HAP-1 (cell line): Measurements from ENCODE around the gene CINP.
"Not testable (repeated sequence)": the region's sequence is repeated elsewhere in the genome, so short reads cannot be mapped to it uniquely, and the experiment has no call there.

Source experiments
- DNase-seq, 2 experiments: peaks; one replicate each; pipeline ENCODE4 v3.0.0-alpha.2; 2016 to 2020; ENCODE audit warnings: low spot score in 2 of 2
- H3K27me3 ChIP-seq: fragments of 250-450 bp; sonication (Bioruptor Pico); 2 replicates; pipeline ENCODE4 v1.5.1; 2020; ENCODE audit warnings: low read depth, mild to moderate bottlenecking, moderate library complexity
- H3K36me3 ChIP-seq: fragments of 250-450 bp; sonication (Bioruptor Pico); replicated peaks from 2 replicates; pipeline ENCODE4 v1.5.1; 2020; ENCODE audit warnings: mild to moderate bottlenecking
- H3K4me1 ChIP-seq: fragments of 250-450 bp; sonication (Bioruptor Pico); 2 replicates; pipeline ENCODE4 v1.5.1; 2020; ENCODE audit warnings: mild to moderate bottlenecking
- H3K4me3 ChIP-seq: fragments of 250-450 bp; sonication (Bioruptor Pico); 2 replicates; pipeline ENCODE4 v1.5.1; 2020; ENCODE audit warnings: mild to moderate bottlenecking, moderate library complexity
- H3K9me3 ChIP-seq: fragments of 250-450 bp; sonication (Bioruptor Pico); 2 replicates; pipeline ENCODE4 v1.5.1; 2020; ENCODE audit warnings: mild to moderate bottlenecking, moderate library complexity
- in situ Hi-C: fragments of 300-500 bp; cut with MboI; formaldehyde crosslinking; loops from 3 replicates; pipeline ENCODE4 v1.14.3; 2020; ENCODE audit warnings: low sequenced_read_pairs, inconsistent platforms, mixed read lengths

The CINP gene

DNA sequence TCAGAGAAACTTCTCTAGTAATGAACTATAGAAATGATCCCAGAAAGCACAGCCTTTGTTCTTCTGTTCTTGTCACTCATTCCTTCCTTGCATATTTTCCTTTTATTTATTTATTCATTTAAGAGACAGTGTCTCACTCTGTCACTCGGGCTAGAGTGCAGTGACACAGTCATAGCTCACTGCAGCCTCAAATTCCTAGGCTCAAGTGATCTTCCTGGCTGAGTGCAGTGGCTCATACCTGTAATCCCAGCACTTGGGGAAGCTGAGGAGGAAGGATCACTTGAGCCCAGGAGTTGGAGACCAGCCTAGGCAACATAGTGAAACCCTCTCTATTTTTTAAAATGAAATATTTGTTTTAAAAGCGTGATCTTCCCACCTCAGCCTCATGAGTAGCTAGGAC lies 11.6 kb upstream of the CINP start:
- DNase-seq: no peak
- Histone ChIP-seq H3K36me3 (peaks cover 3% of the 10 kb centered on the region; the same call in 1 of the 2 replicates), H3K9me3 (no peaks in the 10 kb centered on the region), H3K4me3 (no peak overlapping the region), H3K4me1 (no peaks in the 10 kb centered on the region; the same call in 1 of the 2 replicates), H3K27me3 (no peaks in the 10 kb centered on the region)
- in situ Hi-C loops: no loop called here

DNA sequence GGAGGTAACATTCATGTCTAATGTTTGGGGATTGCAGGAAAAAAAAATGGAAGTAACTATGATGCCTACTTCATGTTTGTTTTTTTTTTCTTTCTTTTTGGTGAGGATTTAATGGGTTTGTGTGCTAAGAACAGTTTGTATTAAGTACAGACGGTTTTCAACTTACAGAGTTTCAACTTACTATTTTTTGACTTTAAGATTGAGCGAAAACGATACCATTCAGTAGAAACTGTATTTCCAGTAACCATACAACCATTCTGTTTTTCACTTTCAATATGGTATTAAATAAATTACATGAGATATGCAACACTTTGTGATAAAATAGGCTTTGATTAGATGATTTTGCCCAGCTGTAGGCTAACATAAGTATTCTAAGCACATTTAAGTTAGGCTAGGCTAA lies 10.4 kb upstream of the CINP start:
- in situ Hi-C loops: no loop called here
- Histone ChIP-seq H3K27me3 (no peaks in the 10 kb centered on the region), H3K4me1 (no peaks in the 10 kb centered on the region; the same call in 1 of the 2 replicates), H3K36me3 (peaks cover 3% of the 10 kb centered on the region; the same call in 1 of the 2 replicates), H3K9me3 (no peaks in the 10 kb centered on the region), H3K4me3 (no peak overlapping the region)
- no peak for DNase-seq

DNA sequence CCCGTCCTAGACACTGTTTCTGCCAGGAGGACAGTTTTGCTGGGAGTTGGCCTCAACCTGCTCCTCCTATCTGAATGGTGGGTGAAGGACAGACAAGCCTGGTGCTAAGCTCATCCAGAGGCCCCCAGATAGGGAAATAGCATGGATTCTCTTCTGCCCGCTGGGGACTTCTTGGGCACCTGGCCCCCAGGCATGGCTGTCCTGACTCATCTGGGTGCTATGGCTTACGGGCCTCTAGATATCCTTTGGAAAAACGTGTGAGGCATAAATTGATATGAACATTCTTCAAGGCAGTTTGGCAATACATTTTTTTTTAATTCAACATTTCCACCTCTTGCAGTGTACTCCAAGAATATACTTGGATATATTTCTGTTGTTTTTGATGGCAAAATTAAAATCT lies 8.7 kb upstream of the CINP start:
- in situ Hi-C loops: no loop called here

DNA sequence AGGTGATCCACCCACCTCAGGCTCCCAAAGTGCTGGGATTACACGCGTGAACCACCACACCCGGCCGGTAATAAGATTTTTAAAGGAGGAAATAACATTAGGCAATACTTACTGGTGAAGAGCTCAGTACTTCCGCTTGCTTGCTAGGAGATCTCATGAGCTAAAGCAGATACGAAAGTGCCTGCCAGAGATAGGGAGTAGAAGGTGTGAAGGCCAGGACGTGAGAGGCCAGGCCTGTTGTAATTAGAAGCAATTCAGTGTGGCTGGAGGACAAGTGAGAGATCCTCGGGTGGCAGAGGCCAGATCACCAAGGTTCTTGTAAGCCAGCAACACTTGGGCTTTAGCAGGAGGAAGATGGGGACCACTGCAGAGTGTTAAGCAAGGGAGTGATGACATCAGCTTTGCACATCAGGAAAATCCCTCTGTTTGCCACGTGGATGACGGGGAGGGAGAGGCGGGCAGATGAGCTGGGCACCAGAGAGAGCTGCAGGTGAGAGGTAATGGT lies 7.7 kb upstream of the CINP start:
- DNase-seq: no peak
- H3K9me3 ChIP-seq: no peaks in the 10 kb centered on the region
- H3K4me3 ChIP-seq: no peak overlapping the region
- in situ Hi-C loops: no loop called here
- no peaks in the 10 kb centered on the region for H3K27me3 ChIP-seq
- no peaks in the 10 kb centered on the region; the same call in 1 of the 2 replicates for H3K4me1 ChIP-seq
- H3K36me3 ChIP-seq: no peaks in the 10 kb centered on the region

More for the DNA sequence above, 8.7 kb upstream of the CINP start:
- Histone ChIP-seq H3K36me3 (no peaks in the 10 kb centered on the region), H3K4me1 (no peaks in the 10 kb centered on the region; the same call in 1 of the 2 replicates), H3K27me3 (no peaks in the 10 kb centered on the region), H3K4me3 (no peak overlapping the region), H3K9me3 (no peaks in the 10 kb centered on the region)
- no peak for DNase-seq

DNA sequence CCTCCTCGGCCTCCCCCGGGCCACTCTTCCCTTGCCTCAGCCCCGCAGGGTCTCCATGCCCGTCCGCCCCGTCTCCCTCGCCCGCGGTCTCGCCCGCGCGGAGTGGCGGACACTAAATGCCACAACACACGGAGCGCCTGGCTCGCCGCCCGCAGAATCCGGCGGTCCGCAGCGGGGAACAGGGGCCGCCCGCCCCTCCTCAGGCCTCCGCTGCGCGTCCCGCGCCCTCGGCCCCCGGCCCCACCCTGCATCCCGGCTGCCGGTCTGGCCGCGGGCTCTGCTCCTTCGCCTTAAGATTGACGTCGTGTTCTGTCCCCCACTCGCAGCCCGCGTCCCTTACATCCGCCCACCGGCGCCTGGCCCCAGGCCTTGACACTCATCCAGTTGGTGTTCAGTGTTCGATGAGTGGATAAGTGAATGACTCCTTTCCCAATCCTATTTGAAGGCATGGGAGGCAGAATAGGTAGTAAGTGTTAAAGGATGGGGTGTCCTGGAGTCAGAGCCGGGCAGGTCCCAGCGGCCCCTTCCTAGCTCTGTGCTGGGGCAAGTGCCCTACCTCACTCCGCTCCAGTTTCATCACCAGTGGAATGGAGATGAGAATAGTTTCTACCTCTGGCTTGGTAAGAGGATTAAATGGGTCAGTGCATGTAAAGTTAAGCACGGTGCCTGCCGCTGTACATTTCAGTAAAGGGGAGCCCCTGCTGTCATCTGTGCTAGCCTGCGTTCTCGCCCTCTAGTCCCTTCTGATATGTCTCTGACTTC lies 673 bp upstream of the CINP start:
- Histone ChIP-seq H3K27me3 (no peaks in the 10 kb centered on the region), H3K36me3 (no peaks in the 10 kb centered on the region; the same call in 1 of the 2 replicates), H3K4me1 (peaks cover 14% of the 10 kb centered on the region), H3K4me3 (peak overlapping the region; percentile 88), H3K9me3 (no peaks in the 10 kb centered on the region)
- DNase-seq: peak; percentile 11 to 28
- in situ Hi-C loops: no loop called here

DNA sequence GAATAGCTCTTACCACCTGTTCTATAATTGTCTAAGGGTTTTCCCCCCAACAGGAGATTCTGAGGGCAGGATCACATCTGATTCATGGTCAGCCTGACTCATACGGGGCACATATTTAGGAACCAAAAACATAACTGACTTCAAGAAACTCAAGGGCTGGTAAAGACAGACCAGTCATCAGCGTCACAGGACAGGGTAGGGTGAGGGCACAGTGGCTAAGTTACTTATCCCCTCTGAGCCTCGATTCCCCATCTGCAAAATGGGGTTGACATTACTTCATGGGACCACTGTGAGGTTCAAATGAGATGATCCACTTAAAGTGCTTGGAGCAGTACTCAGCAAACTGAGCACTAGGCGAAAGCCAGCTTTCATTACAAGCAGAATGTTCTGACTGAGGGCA lies 606 bp downstream of the CINP start:
- peaks cover 14% of the 10 kb centered on the region for H3K4me1 ChIP-seq
- H3K36me3 ChIP-seq: peaks cover 10% of the 10 kb centered on the region
- H3K4me3 ChIP-seq: peak overlapping the region; percentile 88
- H3K9me3 ChIP-seq: no peaks in the 10 kb centered on the region
- in situ Hi-C loops: no loop called here
- H3K27me3 ChIP-seq: no peaks in the 10 kb centered on the region
- no peak for DNase-seq

DNA sequence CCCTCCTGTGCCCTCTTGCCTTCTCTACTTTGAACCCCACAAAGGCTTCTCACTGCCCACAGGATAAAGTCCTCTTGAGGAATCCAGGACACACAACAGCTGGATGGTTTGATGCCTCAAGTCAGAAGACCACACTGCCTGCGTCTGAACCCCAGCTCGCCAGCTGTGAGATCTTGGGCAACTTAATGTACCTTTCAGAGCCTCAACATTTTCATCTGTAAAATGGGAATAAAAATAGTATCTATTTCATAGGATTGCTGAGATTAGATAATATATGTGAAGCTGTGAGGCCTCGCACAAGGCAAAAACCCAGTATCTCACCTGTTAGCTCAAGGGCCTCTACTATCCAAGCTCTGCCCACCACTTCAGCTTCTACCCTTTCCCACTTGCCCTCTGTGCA lies 2.3 kb downstream of the CINP start:
- H3K4me1 ChIP-seq: peaks cover 14% of the 10 kb centered on the region
- H3K9me3 ChIP-seq: no peaks in the 10 kb centered on the region
- no peaks in the 10 kb centered on the region for H3K27me3 ChIP-seq
- no peak for DNase-seq
- in situ Hi-C loops: no loop called here
- H3K36me3 ChIP-seq: peaks cover 14% of the 10 kb centered on the region
- H3K4me3 ChIP-seq: no peak overlapping the region

DNA sequence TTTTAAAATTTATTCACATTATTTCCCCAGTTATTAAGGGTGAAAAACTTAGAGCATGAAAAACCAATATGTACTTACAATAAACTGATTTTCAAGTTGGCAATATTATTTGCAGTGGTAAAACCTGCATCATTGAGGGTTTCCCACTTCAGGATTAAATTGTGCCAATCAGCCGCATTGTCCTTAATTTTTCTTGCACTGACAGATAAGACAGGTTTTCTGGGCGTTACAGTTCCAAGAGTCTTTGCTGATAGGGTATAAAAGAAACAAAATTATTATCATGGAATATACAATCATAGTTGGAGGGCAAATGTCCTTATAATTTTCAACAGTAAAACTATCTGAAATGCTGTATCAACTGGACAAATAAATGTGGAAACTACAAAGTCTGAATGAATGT lies 3.3 kb downstream of the CINP start:
- H3K27me3 ChIP-seq: no peaks in the 10 kb centered on the region
- in situ Hi-C loops: no loop called here
- H3K9me3 ChIP-seq: no peaks in the 10 kb centered on the region
- H3K36me3 ChIP-seq: peaks cover 21% of the 10 kb centered on the region
- peaks cover 10% of the 10 kb centered on the region for H3K4me1 ChIP-seq
- no peak overlapping the region for H3K4me3 ChIP-seq
- no peak for DNase-seq

DNA sequence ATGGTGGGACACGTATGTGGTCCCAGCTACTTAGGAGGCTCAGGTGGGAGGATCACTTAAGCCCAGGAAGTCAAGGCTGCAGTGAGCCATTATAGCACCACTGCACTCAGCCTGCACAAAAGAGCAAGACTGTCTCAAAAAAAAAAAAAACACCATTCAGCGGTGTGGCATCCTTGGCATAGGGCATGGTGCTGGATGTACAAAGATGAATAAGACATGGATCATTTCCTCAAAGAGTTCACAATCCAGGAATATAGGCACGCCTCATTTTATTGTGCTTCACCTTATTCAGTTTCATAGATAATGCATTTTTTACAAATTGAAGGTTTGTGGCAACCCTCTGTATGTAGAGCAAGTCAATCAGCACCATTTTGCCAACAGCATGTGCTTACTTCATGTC lies 6.4 kb downstream of the CINP start:
- in situ Hi-C loops: no loop called here
- H3K4me1 ChIP-seq: no peaks in the 10 kb centered on the region
- no peak overlapping the region for H3K4me3 ChIP-seq
- H3K27me3 ChIP-seq: no peaks in the 10 kb centered on the region
- no peaks in the 10 kb centered on the region for H3K9me3 ChIP-seq
- no peak for DNase-seq
- H3K36me3 ChIP-seq: peaks cover 36% of the 10 kb centered on the region

DNA sequence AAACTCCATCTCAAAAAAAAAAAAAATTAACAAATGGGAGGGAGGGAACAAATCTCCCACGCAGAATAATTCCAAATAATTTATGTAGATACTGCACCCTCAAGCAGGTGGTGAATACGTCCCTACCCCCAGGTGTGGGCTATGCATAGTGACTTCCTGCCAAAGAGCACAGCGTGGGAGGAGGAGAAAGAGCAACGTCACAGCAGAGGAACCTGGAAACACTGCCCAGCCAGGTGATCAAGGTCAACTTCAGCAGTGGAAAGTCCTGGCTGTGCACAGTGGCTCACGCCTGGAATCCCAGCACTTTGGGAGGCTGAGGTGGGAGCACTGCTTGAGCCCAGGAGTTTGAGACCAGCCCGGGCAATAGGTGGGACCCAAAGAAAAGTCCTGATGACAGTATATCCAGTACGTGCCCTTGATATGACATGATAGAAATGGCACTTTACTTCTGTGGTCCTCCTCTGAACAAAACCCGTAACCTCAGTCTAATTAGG lies 9.5 kb downstream of the CINP start:
- H3K36me3 ChIP-seq: peaks cover 45% of the 10 kb centered on the region

DNA sequence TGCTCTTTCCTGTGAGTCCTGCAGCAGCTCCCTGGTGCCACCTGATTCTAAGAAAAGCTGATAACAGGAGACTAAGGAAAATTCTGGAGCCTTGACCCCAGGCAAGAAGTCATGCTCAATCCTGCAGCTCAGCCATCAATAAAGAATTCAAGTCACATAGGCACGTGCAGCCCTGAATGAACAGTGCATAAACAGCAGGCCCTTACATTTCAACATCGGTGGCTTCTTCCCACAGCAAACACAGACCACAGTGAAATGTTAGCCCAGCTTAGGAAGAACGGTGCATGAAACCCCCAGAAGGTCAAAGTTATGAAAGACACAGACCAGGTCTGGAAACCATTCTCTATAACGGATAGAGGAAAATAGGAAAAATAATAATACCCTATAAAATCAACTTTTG lies 10.5 kb downstream of the CINP start:
- no peaks in the 10 kb centered on the region for H3K4me1 ChIP-seq
- DNase-seq: no peak
- H3K9me3 ChIP-seq: no peaks in the 10 kb centered on the region
- no peaks in the 10 kb centered on the region for H3K27me3 ChIP-seq
- no peak overlapping the region for H3K4me3 ChIP-seq
- in situ Hi-C loops: no loop called here
- H3K36me3 ChIP-seq: peaks cover 45% of the 10 kb centered on the region

More for the DNA sequence above, 9.5 kb downstream of the CINP start:
- Histone ChIP-seq H3K4me1 (no peaks in the 10 kb centered on the region), H3K27me3 (no peaks in the 10 kb centered on the region), H3K4me3 (no peak overlapping the region), H3K9me3 (no peaks in the 10 kb centered on the region)
- in situ Hi-C loops: no loop called here
- DNase-seq: no peak

DNA sequence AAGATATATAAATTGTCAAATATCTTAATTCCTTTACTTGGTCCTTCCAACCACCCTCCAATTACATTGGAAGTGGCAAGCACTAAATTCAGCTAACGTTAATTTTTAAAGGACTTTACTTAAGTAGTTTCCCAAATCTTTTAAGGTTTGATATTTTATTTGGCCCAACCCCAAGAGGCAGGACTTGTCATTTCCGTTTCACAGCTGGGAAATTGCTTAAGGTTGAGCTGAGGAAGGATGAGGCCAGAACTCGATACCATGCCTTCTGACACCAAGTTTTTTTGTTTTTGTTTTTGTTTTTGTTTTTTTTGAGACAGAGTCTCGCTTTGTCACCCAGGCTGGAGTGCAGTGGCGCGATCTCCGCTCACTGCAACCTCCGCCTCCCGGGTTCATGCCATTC lies 11.1 kb downstream of the CINP start:
- H3K4me3 ChIP-seq, DNase-seq, in situ Hi-C loops, H3K4me1 ChIP-seq, H3K9me3 ChIP-seq, H3K27me3 ChIP-seq: not testable (repeated sequence)
- peaks cover 51% of the 10 kb centered on the region for H3K36me3 ChIP-seq

DNA sequence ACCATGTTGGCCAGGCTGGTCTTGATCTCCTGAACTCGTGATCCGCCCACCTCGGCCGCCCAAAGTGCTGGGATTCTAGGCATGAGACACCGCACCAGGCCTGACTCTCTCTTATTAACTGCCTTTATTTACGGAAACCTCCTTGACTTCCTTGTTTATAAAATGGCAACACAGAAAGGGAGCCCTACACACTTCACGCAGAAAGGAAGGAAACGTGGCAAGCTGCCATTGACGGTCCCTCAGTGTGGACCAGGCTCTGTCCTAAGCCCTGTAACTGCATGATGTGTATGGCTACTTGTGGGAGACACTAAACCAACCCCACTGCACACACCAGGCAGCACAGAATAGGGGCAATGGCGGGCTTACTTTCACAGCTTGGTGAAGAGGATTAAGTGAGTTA lies 11.7 kb downstream of the CINP start:
- Histone ChIP-seq H3K4me1 (no peaks in the 10 kb centered on the region), H3K36me3 (peaks cover 56% of the 10 kb centered on the region), H3K4me3 (no peak overlapping the region), H3K9me3 (no peaks in the 10 kb centered on the region), H3K27me3 (no peaks in the 10 kb centered on the region)
- in situ Hi-C loops: no loop called here
- DNase-seq: no peak

DNA sequence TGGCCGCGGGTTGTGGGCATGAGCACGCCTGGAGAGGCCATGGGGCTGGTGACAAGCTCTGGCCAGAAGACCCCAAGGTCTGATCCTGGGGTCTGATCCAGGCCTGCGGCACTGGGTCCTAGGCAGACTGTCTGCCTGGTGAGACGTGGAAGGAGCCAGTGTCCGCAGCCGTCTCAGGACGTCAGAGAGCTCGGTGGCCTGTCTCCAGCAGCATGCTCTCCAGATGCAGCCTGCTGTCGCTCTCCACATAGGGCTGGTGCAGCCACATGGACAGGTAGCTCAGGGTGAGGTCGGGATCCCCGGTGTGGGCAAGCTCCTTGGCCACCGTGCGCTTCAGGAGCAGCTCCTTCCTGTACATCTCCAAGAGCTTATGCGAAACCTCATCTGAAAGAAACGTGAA lies 14.3 kb downstream of the CINP start:
- peaks cover 54% of the 10 kb centered on the region for H3K36me3 ChIP-seq
- H3K27me3 ChIP-seq: no peaks in the 10 kb centered on the region
- no peaks in the 10 kb centered on the region for H3K4me1 ChIP-seq
- DNase-seq: no peak
- in situ Hi-C loops: no loop called here
- no peak overlapping the region for H3K4me3 ChIP-seq
- no peaks in the 10 kb centered on the region for H3K9me3 ChIP-seq
